Daoy (cell line): ENCODE results near the gene MS4A10. TPM values are rescaled to one million over a fixed set of nuclear protein-coding genes. Genes with fewer than 3 reads are reported as not detected.

Experiments used
- DNase-seq: peaks from one replicate; pipeline ENCODE4 v3.0.0-alpha.2; 2015; ENCODE audit warnings: low read depth
- total RNA-seq: library from RNA; depleted of rRNA; stranded (reverse); fragments of >200 nt; shearing (Covaris generic); gene quantifications from 2 replicates; pipeline ENCODE4 v1.2.3, GENCODE V29; 2014

The MS4A10 gene
- total RNA-seq, 1 experiment from 2014 or later = not detected

DNA sequence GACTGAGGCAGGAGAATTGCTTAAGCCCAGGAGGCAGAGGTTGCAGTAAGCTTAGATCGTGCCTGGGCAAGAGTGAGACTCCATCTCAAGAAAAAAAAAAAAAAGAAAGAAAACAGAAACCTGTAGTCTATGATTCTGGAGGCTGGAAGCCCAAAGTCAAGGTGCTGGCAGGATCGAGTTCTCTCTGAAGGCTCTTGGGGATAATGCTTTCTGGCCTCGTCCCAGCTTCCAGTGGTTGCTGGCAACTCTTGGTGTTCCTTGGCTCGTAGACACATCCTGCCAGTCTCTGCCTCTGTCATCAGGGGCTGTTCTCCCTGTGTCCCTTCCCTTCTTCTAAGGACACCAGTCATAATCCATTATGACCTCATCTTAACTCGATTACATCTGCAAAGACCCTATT, 40.0 kb downstream of the MS4A10 start:
- DNase-seq = no peak

DNA sequence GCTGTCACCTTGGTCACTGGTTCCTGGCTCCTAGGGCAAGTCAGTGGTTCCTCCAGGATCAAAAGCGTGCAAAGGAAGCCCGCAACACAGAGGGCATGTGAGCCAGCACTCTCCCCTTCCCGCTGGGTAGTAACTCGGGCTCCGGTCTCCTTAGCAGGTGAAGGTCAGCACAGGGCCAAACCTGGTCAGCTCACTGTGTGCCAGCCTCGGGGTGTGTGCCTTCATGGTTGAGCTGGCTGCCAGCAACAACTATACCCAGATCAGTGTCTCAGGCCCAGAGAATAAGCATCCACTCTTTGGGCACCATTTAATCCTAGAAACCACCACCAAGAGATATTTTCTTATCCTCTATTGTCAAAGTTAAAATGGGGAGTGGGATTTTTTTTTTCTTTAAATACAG, 40.7 kb downstream of the MS4A10 start:
- DNase-seq = no peak

DNA sequence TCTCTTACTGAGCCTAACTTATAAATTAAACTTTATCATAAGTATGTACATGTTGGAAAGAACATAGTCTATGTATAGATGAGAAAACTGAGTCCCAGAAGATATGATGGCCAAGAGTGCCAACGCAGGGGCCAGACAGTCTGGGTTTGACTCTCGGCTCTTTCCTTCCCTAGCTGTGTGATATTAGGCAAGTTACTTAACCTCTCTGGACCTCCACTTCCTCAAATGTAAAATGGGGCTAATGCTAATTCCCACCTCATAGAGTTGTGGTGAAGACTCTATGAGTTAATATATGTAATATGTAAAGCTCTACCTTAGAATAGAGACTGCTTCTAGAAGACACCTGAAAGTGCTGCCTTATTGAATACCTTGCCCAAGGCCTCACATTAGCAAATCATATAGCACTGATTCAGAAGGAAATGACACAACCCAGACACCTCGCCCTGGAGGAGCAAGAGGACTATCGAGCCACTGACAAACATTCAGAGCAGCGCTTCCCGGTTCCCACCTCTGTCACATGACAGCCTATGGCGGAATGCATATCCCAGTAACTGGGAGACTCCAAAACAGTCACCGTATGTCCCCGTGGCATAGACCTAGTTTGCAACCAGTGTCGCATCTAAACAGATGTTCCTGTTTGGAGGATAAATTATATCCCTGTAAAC, 45.5 kb downstream of the MS4A10 start:
- no peak for DNase-seq

DNA sequence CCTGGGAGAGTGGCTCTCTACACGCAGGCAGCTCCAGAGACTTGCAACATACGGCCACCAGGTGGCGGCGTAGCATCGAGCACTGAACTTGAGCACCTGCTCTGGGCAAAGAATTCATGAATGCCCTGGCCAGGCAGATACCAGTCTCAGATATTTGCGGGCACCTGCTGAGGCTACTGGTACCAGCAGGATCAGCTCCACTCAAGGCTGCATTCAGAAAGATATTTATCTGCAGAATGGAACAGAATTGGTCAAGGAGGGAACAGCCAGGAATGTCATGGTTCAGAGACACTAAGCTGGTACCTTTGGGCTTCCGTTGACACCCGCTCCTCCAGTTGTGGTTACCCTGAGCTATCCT, 46.0 kb downstream of the MS4A10 start:
- peak; percentile 81 for DNase-seq

DNA sequence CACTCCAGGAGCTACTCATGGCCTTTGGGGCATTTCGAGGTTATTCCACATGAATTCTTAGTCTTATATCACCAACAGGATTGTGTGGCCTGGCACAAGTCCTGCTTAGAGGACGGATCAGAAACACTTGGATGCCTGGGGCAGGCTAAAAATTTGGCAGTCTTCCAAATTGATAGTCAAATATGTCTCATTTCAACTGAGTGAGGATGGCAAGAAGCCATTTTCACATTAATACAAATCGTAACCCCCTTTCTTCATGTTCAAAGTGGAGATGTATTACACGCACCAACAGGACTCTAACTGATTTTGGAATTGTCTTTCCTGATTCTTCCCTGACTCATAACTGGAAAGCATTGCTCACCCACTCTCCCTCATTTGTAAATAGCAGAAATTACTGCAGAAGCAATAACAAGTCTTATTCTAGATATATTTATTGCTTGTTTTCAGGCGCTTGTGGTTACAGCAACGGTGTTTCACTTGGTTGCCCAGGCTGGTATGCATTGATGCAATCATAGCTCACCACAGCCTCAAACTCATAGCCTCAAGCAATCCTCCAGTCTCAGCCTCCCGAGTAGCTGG, 46.5 kb downstream of the MS4A10 start:
- DNase-seq = peak; percentile 51

DNA sequence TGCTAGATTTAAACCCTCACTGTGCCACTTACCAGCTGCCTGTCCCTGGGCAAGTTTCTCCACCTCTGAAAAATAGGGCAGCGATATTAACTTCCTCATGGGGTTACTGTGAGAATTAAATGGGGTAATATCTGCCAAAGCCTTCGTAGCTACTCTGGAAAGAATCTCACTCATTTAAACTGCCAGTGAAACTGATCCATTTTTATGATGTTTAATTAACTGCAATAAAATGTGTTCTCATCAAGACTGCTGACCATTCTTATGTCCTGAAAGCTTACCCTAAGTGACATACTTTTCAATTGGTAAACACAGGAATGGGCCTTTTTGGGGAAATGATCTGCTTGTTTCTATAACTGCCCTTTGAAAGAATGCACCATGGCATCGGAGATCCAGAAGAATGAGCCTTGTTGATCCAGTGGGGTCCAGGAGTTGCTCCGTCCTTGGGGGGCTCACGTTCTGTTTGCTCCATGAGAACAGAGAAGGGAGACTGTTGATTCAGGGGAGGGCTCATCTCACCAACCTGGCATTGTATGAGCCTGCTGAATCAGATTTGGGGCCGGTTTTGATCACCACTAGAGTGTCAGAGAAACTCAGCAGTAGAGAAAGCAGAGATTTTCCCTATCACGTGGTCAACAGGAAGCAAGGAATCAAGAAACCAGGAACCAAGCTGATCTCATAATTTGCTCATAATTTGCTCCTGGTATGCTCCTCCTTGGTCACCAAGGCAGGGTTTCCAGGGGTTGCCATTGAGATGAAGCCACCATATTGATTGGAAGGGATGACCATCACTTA, 49.8 kb downstream of the MS4A10 start:
- no peak for DNase-seq

DNA sequence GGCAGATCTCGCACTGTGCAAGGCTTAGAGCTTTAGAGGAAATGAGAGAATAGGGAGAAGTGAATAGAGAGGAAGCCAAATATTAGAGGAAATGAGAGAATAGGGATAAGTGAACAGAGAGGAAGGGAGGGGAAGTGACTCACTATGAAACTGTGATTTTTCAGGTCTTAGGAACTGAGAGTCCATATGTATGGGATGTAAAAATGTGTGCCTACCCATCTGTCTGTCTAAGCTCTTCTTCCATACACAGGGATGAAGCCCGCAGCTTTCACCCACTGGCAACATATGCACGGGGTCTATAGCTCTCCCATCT, 50.4 kb downstream of the MS4A10 start:
- DNase-seq = peak; percentile 32

DNA sequence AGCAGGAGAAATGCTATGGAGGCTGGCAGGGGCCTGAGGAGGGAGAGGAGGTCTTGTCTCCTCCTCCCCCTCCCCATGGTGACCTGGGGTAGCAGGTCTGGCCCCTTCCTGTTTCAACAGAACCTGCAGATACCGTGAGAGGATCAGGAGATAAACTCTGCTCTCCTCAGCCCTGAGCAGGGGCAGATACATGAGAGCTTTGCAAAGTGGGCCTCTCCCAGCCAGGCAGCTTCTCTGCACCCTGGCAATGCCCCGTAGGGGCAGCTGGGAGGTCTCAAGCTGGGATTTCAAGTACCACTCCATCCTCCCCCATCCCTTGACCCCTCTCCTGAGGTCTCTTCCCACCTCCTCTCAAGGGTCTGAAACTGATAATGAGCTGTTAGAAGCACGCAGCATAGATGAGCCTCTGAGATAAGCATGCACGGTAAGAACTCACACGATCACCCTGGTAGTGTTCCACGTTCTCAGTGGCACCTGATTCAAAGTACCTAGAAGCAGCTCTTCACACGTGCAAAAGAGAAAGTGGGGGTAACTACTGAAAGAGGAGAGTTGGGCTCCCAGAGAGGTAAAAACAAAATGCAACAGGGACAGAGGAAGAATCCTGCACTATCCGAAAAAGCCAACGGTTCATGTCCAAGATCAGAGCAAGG, 51.9 kb downstream of the MS4A10 start:
- DNase-seq = no peak

DNA sequence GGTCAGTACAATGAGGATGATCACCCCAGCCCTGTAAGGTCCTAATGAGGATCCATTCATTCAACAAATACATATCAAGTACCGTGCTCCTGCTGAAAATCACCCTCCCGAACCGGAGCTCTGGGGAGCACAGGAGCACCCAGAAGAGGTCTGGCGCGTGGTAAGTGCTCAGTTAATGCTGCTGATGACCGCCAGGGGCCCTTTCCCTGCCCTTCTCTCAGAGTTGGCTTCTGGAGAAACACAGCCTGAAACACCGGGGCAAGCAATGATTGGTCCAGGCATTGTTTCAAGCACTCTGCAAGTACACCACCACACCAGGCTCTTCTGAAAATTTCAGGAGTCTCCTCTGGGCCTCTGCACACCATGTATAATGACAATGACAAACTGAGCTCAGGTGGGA, 53.0 kb downstream of the MS4A10 start:
- DNase-seq = no peak

DNA sequence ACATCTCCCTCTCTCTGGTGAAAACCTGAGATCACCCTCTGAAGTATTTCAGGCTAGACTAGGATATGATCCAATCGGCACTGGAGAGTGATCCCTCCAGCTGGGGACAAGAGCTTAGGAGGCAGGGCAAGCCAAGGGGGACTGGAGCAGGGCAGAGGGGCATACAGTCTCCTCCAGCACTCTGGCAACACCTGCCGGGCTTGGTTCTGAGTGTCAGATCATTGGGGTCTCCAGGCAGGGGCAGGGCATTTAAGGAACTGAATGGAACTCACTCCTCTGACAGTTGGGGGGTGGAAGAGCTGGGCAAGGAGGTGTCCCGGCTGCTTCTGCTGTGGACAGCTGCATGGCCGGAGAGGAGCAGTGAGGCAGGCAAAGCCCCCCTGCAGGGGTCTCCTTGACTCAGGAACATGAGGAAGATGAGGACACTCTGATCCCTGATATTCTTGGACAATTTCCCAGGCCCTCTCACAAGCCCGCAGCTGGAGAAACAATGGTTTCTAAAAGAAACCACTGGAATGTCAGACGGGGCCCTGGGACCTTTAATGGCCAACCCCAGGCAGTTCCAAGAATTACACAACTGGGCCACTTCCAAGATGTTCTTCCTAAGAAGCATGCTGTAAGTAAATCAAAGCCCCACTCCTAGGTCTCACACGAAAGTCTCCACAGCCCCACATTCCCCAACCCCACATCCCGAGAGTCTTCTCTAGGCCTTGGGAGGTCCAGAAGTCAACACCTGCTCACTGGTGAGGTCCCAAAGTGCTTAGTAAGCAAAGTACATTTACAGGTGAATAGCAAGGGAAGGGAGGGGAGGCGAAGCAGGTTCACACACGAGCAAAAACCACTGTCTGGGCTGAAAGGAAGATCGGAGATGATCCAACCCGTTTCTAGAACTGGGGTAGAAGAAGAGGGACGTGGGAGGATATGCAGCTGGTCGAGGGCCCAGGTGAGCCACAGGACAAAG, 55.6 kb downstream of the MS4A10 start:
- DNase-seq = peak; percentile 80

DNA sequence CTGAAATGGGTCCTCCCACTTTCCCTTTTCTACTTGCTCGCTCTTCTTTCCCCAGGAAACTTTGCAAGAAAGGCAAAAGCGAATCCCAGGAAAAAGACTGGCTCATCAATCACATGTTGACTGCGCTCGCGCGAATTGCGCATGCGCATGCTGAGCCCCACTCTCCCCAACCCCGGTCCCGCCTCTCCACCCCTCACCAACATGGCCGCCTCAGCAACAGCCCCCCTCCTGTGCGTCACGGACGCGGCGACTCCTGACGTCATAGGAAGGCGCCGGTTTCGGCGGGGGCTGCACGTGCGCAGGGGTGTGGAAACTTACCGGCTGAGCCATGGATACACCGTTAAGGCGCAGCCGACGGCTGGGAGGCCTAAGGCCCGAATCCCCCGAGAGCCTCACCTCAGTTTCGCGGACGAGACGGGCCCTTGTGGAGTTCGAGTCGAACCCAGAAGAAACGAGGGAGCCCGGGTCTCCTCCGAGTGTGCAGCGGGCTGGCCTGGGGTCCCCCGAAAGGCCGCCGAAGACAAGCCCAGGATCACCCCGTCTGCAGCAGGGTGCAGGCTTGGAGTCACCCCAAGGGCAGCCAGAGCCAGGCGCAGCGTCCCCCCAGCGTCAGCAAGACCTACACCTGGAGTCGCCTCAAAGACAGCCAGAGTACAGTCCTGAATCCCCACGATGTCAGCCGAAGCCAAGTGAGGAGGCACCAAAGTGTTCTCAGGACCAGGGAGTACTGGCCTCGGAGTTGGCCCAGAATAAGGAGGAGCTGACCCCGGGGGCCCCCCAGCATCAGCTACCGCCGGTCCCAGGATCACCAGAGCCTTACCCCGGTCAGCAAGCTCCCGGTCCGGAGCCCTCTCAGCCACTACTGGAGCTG, 56.9 kb downstream of the MS4A10 start, which contains the start of gene CCDC86:
TSS of gene CCDC86 (plus strand) at position 317 of the 871 bp plus-strand sequence. CDS start at position 329, 12 bp downstream.
- peak; percentile 96 for DNase-seq

DNA sequence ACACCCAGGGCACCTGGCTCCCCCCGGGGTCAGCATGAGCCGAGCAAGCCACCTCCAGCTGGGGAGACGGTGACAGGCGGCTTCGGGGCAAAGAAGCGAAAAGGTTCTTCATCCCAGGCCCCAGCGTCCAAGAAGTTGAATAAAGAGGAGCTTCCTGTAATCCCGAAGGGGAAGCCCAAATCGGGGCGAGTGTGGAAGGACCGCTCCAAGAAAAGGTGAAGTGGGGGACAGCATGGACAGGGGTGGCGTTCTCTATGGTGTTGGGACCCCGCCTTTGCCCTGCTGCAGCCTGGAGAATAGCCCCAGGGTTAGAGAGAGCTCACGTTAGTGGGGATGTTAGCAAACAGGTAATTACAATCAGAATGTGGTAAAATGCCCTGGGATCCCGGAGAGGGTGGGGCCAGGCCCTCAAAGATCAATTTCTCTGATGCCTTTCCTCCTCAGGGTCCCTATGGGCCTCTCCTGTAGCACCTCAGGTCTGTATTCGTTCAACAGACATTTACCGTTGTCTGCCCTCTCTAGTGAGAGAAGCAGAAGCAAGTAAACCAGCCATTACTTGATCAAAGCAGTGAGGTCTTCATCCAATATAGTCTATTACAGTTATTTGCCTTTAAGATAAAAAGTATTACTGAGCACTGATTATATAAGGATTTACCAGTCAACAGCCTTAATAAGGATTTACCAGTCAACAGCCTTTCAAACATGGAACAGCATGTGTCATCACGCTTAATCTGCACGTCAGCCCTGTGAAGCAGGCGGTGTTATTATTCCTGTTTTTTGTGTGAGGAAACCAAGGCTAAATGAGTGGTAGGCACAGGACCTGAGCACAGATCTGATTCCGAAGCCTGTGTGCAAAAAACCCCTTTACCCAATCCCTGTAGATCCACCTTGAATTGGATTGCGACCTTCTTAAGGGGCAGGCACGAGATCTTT, 57.8 kb downstream of the MS4A10 start:
- DNase-seq = no peak

DNA sequence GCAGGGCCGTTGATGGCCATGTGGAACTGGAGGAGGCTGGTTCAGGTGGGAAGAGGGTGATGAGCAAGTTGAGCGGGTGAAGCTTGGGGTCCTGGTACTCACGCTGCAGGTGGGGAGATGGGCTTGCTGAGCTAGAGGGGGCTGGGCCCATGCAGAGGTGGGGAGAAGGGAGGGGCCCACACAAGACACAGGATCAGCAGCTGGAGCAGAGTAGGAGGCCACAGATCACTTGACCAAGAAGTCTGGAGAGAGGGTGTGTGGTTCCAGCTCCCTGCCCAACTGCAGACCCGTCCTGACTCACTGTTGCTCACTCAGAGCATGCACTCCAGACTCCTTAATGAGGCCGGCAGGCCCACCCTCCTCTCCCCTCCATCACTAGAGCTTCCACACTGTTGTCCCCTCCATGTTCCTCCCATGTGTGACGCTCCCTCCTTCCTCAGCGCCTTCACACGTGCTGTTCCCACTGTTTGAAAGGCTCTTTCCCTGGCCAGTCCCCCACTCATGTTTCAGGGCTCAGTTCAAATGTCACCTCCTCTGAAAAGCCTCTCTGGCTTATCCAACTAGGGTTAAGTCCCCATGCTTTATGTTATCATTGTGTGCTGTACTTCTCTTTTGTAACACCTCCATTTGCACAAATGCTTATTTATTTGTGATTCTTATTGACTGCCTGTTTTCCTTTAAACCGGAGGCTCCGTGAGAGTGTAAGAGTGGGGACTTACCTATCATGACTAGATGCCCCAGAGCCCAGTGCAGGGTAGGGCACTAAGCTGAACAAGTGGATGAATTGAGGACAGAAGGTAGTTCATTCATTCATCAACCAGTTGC, 59.1 kb downstream of the MS4A10 start:
- peak; percentile 42 for DNase-seq

DNA sequence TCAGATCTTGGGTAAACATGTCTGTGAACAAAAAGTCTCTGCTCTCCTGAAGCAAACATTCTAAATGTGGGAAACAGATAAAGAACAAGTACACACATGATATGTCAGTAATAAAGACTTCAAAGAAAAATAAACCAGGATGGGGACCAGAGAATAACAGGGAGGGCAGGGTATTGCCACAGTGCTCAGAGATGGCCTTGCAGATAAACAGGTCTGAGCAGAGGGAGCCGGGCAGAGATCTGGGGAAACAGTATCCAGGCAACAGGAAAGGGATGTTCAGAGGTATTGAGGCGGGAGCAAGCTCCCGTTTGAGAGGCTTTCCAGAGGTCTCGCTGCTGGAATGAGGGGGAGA, 59.7 kb downstream of the MS4A10 start:
- DNase-seq = no peak

DNA sequence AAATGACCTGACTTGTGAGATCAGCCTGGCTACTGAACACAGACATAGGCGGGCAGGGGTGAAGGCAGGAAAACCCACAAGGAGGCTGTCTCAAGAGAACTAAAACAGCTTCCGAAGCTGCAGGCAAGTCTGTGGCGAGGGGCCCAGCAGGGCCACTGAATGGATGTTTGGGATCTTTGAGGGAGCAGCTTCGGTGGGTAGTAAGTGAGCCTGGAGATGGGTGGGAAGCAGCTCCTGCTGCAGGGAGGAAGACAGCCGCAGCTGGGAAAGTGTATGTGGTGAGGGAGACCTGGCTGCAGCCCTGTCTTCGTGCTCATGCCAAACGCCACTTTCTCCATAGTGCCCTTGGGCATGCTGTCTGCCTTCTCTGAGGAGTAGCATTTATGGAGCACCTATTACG, 60.2 kb downstream of the MS4A10 start:
- no peak for DNase-seq

DNA sequence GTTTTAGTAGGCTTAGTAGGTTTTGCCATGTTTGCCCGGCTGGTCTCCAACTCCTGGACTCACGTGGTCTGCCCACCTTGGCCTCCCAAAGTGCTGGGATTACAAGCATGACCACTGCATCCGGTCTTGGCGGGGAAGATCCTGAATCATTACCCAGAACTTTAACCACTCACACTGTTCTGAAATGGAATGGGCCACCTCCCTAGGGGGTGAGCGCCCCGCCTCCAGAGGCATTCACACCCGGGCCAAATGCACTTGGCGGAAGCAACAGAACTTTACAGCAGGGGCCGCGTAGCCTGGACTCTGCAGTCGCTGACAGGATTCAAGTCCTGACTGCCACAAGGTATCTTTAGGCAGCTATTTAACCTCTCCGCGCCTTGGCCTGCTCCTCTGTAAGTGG, 62.1 kb downstream of the MS4A10 start:
- peak; percentile 92 for DNase-seq

DNA sequence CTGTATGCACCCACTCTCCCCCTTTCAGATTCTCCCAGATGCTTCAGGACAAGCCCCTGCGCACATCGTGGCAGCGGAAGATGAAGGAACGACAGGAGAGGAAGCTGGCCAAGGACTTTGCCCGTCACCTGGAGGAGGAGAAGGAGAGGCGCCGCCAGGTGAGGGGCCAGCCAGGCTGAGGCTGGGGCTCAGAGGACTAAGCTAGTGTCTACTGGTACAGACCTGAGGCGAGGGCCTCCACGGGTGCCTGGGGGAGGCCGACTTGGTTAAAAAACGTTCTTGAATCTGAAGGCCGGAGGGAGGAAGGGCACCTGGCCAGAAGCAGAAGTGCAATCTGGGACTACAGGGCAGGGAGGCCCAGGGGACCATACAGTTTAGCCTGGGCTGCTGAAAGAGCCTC, 62.8 kb downstream of the MS4A10 start:
- no peak for DNase-seq

DNA sequence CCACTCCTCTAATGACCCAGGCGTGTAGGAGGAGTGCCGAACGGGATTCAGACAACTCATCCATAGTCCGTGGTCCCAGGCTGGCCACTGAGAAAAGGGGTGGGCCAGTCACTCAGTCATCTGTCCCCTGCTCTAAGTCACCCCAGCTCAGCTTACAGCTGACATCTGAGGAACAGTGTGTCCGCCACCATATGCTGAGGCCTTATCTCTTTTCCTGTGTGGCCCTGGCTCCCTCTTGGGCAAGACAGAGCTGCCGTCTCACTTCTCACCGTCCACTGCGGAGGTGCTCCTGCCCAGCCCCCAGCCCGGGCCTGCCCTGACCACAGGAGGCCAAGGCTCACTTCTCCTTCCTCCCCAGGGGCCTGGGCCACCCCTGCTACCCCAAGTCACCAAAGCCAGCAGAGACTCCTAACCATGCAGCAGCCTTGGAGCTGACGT, 63.6 kb downstream of the MS4A10 start:
- DNase-seq = no peak
